ENCODE measurements around the gene MAGIX.

- TF ChIP-seq, protein P1, sequence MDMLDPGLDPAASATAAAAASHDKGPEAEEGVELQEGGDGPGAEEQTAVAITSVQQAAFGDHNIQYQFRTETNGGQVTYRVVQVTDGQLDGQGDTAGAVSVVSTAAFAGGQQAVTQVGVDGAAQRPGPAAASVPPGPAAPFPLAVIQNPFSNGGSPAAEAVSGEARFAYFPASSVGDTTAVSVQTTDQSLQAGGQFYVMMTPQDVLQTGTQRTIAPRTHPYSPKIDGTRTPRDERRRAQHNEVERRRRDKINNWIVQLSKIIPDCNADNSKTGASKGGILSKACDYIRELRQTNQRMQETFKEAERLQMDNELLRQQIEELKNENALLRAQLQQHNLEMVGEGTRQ (IDR thresholded peaks at IDR 0.05; ENCODE audit: borderline replicate concordance, low read depth, low read length): no peak
- TF ChIP-seq, protein P2, sequence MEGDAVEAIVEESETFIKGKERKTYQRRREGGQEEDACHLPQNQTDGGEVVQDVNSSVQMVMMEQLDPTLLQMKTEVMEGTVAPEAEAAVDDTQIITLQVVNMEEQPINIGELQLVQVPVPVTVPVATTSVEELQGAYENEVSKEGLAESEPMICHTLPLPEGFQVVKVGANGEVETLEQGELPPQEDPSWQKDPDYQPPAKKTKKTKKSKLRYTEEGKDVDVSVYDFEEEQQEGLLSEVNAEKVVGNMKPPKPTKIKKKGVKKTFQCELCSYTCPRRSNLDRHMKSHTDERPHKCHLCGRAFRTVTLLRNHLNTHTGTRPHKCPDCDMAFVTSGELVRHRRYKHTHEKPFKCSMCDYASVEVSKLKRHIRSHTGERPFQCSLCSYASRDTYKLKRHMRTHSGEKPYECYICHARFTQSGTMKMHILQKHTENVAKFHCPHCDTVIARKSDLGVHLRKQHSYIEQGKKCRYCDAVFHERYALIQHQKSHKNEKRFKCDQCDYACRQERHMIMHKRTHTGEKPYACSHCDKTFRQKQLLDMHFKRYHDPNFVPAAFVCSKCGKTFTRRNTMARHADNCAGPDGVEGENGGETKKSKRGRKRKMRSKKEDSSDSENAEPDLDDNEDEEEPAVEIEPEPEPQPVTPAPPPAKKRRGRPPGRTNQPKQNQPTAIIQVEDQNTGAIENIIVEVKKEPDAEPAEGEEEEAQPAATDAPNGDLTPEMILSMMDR (IDR thresholded peaks at IDR 0.05): no peak
- TF ChIP-seq POLR2AphosphoS5 (IDR thresholded peaks at IDR 0.05; ENCODE audit: low read depth, low read length) (no peak), MEF2A (IDR thresholded peaks at IDR 0.05; ENCODE audit: borderline replicate concordance, low read depth) (no peak), GATA2 (CRISPR knock-in tag; IDR thresholded peaks at IDR 0.05) (no peak), CHD2 (IDR thresholded peaks at IDR 0.05; ENCODE audit: low read length, partially characterized antibody) (no peak), MAX (IDR thresholded peaks at IDR 0.05; ENCODE audit: low read depth) (peak; percentile 49; the same call in 1 of the 2 replicates), FOXM1 (IDR thresholded peaks at IDR 0.05; ENCODE audit: low read depth) (no peak)
- TF ChIP-seq, protein P3, sequence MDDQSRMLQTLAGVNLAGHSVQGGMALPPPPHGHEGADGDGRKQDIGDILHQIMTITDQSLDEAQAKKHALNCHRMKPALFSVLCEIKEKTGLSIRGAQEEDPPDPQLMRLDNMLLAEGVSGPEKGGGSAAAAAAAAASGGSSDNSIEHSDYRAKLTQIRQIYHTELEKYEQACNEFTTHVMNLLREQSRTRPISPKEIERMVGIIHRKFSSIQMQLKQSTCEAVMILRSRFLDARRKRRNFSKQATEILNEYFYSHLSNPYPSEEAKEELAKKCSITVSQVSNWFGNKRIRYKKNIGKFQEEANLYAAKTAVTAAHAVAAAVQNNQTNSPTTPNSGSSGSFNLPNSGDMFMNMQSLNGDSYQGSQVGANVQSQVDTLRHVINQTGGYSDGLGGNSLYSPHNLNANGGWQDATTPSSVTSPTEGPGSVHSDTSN (IDR thresholded peaks at IDR 0.05): no peak
- TF ChIP-seq, protein P4, sequence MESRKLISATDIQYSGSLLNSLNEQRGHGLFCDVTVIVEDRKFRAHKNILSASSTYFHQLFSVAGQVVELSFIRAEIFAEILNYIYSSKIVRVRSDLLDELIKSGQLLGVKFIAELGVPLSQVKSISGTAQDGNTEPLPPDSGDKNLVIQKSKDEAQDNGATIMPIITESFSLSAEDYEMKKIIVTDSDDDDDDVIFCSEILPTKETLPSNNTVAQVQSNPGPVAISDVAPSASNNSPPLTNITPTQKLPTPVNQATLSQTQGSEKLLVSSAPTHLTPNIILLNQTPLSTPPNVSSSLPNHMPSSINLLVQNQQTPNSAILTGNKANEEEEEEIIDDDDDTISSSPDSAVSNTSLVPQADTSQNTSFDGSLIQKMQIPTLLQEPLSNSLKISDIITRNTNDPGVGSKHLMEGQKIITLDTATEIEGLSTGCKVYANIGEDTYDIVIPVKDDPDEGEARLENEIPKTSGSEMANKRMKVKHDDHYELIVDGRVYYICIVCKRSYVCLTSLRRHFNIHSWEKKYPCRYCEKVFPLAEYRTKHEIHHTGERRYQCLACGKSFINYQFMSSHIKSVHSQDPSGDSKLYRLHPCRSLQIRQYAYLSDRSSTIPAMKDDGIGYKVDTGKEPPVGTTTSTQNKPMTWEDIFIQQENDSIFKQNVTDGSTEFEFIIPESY (IDR thresholded peaks at IDR 0.05; ENCODE audit: borderline replicate concordance, low read depth): no peak
Observed at GRCh38 chrX:49166914-49167739, 4.6 kb downstream of the MAGIX start.

Measured in SK-N-SH (cell line).